Ramos (cell line): Measurements from ENCODE around the gene MRPL32.

Experiments
- in situ Hi-C: fragments of 300-500 bp; cut with MboI; formaldehyde crosslinking; loops from one replicate; pipeline ENCODE4 v1.14.3; 2022; ENCODE audit warnings: low sequenced_read_pairs; ENCODE audit not compliant: unreplicated experiment

Gene MRPL32

DNA sequence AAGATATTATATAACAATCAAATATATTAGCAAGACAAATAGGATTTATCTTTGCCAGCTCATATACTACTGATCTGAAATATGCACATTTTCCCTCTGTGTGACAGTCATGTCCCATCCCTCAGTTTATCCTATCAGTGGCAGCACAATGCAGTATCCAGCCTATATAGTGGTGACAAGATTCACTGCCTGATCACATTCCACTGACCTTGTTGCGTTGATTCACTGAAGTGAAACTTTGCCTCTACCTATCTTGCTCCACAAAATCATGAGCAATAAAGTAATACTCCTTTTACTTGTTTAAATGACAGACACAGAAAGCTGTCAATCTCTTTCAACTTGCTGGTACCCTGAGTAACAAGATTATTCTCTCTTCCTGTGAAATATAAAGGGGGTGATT is 6.5 kb upstream of the MRPL32 start:
- in situ Hi-C loops = no loop called here

GRCh38 chr7:42926204-42926603 is 6.0 kb upstream of the MRPL32 start:
- in situ Hi-C loops = no loop called here

- in situ Hi-C loops = no loop called here
Measured at GRCh38 chr7:42928754-42929153, 3.4 kb upstream of the MRPL32 start.

DNA sequence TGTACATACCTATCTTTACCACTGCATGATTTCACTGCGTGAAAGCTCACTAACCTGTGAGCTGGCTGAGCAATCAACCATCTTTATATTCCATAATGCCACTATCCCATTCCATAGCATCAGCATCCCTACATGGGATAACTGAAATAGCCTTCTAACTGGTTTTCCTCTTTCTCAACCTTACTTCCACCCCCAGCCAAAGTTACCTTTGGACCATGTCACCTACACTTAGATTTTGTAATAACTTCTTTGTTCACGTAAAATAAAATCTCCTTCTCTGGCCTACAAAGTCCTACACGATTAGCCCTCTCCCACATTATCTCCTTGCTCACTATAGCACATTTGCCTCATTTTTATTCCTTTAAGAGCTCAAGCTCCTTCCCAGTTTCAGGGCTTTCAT is 2.7 kb upstream of the MRPL32 start:
- in situ Hi-C loops = no loop called here

GRCh38 chr7:42930889-42931288 is 1.3 kb upstream of the MRPL32 start:
- in situ Hi-C loops = no loop called here

GRCh38 chr7:42931447-42931833 is 736 bp upstream of the MRPL32 start:
- in situ Hi-C loops = no loop called here

DNA sequence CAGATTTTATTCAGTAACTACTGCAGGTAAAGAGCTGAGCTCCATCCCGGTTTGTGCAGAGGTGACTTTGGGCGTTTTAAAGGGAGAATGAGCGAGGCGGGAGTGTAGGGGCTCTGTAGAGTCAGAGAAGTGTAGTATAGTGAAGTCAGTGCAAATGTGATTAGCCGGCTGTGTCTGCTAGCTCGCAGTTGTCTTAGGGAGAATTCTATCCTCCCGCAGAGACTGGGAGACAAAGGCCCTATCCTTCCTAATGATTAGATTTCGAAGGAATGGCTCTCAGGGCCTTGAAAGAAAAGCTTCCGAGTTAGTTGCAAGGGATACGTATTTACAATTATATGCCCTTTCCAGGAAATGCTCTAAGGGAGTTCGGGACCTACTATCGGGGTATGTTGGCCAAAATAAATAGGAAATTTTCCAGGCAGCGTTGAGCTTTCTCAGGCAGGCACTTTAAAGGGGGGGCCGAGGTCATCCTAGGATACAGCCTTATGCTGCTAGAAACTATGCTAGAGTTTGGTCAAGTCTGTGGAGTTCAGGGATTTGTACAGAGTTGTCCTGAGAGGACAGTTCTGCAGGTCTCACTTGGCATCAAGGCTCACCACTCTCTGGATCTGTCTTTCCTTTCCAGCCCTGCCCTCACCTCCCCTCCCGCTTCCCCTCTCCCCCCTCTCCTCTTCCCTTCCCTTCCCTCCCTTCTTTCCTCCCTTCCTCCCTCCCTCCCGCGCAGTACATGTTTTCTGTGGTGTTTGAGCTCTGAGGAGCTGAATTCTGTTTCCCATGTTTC is 825 bp downstream of the MRPL32 start:
- in situ Hi-C loops = no loop called here

DNA sequence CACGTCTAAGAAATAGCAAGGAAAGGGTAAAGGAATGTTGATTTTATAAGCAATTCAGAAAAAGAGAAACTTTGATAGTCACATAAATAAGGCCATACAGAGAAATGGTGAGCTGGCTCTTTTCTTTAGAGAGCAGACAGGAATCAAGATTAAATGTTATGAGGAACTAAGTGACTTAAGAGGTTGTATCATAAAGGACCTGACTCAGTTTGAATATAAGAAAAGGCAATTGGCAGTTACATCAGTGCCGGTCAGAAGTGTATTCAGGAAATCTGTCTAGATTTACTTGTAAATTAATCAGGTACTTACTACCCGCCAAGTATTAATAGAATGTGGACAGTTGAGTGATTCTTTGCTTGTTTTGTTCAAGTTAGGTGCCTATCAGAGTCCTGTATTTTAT is 2.1 kb downstream of the MRPL32 start:
- in situ Hi-C loops = no loop called here

- in situ Hi-C loops = no loop called here
Measured at GRCh38 chr7:42935861-42936260, 3.7 kb downstream of the MRPL32 start.

DNA sequence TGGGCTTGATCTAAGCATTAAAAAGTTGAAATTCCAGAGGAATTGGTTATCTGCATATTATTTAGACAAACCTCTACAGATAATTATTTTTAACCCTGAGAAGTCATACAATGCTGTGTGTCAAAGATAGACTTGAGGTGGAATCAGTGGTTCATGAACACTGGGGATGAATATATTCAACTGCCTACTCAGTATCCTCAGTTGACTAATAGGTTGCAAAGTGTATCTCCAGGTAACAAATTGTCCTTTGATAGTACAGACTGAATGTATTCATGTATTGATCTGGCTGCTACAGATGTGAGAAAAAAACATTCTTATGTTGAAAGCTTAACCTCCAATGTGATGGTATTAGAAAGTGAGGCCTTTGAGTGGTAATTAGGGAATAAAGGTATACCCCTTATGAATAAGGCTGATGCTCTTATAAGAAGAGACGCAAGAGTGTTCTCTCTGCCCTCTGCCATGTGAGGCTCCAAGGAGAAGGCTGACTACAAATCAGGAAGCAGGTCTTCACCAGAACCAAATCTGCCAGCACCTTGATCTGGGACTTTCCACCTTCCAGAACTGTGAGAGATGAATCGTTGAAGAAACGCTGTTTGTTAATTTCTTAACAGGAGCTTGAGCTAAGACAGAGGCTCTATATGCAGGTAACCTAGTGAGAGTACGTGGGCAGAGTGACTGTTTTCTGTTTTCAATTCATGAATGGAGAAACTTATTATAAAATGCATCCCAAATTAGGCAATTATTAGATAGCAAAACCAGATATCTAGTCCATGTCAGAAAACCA is 7.5 kb downstream of the MRPL32 start:
- in situ Hi-C loops = loop anchor here (10.0 kb wide), 1 partner anchor 895 kb away; no protein-coding TSS in a partner anchor

DNA sequence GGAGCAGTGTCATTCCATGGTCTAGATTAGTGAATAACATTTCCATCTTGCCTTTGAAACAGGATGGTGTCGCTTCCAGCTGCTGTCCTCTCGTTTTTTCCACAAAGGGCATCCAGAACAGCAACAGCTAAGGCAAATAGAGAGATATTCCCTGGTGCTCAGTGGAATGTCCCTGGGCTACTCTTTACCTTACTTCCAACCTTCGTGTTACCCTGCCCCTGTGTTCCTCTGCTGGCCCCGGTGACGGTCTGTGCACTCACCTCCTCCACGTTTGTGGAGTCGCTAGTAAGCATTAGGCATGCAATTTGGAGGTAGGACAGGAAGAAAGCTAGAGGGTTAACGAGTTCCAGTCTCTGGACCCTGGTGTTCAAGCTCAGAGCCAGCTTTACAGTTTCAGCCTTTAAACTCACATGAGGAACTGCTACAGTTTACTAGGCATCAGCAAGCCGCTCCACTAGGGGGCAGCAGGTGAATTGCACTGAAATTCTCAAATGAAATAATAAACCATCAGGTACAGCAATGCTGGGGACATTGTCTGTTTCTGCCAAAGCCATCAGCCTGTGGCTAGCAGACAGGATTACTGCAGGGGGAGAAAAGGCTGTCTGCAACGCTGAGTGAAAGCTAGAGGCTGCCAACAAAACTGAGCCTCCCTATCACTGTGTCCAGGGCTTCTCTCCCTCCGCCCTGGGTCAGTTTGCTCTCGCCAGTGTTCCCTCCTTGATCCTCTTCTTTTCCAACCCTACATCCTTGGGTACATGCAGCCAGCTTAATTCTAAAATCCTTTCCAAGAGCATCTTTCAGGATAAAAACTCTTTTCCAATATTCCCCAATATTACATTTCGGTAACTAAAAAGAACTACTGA is 9.0 kb downstream of the MRPL32 start:
- in situ Hi-C loops = loop anchor here (10.0 kb wide), 1 partner anchor 894 kb away; no protein-coding TSS in a partner anchor

- in situ Hi-C loops = loop anchor here (10.0 kb wide), 1 partner anchor 889 kb away; no protein-coding TSS in a partner anchor
Measured at GRCh38 chr7:42945821-42946626, 13.8 kb downstream of the MRPL32 start.

DNA sequence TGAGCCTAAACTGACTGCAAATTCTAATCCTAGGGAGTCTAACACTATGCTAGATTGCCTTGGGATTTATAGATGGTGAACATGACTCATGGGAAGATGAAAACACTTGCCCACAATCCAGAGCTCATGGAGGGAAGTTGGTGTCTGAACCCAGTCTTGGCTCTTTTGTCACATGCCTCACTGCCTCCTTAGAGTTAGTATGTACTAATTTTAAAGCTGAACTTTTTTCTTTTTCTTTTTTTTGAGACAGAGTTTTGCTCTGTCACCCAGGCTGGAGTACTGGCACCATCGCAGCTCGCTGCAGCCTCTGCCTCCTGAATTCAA is 14.4 kb downstream of the MRPL32 start:
- in situ Hi-C loops = loop anchor here (10.0 kb wide), 1 partner anchor 888 kb away; no protein-coding TSS in a partner anchor

- in situ Hi-C loops = loop anchor here (10.0 kb wide), 1 partner anchor 887 kb away; no protein-coding TSS in a partner anchor
Measured at GRCh38 chr7:42947521-42947920, 15.3 kb downstream of the MRPL32 start.

DNA sequence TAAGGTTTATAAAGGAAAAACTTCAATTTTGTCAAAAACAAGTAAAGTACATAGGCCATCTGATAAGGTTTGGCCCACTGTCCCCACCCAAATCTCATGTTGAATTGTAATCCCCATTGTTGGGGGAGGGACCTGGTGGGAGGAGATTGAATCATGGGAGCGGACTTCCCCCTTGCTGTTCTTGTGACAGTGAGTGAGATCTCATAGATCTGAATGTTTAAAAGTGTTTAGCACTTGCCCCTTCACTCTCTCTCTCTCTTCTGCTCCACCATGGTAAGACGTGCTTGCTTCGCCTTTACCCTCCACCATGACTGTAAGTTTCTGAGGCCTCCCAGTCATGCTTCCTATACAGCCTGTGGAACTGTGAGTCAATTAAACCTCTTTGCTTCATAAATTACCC is 18.2 kb downstream of the MRPL32 start:
- in situ Hi-C loops = no loop called here

GRCh38 chr7:42952328-42952727 is 20.2 kb downstream of the MRPL32 start:
- in situ Hi-C loops = no loop called here

- in situ Hi-C loops = no loop called here
Measured at GRCh38 chr7:42953994-42954393, 21.8 kb downstream of the MRPL32 start.

DNA sequence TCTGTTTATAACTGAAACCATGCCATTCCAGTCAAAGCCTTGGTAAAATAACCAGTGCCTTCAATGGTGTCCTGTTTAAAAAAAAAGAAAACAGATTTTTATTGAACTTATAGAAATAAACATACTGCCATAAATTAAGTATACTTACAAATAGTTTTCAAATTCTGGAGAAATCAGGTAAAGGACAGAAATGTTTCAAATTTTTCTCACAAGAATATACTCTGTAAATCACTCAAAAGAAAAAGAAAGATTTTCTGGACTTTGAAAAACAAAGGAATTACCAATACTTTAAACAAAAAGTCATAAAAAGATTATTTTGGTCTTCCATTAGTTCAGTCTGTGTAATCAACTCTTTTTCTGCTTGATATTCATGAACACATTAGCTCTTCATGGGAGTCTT is 23.9 kb downstream of the MRPL32 start:
- in situ Hi-C loops = no loop called here

DNA sequence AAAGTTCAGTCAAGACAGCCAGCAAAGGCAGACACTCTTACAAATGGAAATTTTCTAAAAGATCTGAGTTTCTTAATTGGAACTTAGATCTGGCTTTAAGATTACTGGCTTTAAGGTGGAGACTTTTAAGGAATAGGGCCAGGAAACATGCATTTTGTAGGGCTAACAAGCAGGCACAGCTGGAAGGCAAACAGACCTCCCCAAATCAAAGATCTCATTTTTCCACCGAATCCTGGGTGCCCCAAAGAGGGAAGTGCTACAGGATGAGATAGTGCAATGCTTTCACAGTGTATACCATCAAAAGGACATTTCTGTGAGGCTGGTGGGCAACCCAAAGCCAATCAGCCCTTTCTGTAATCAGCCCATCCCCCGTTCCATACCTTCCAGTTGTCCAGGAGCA is 27.4 kb downstream of the MRPL32 start:
- in situ Hi-C loops = no loop called here

- in situ Hi-C loops = no loop called here
Measured at GRCh38 chr7:42960762-42961161, 28.6 kb downstream of the MRPL32 start.
